HG03432 (cell line): ENCODE results near the gene COCH.

Experiments
- ATAC-seq: cut with Tn5 transposase; IDR thresholded peaks from one replicate; pipeline ENCODE4 v1.9.1; 2021; ENCODE audit warnings: mild to moderate bottlenecking, moderate library complexity; ENCODE audit not compliant: unreplicated experiment

Gene COCH

GRCh38 chr14:30874120-30874998 lies at the start of gene COCH:
TSS of gene COCH (plus strand) at chr14:30874559. CDS start at chr14:30874939, 380 bp downstream.
- peak; percentile 82 for ATAC-seq

- ATAC-seq: no peak
Measured at GRCh38 chr14:30826070-30826469, 48.3 kb upstream of the COCH start.

GRCh38 chr14:30829853-30830252 lies 44.5 kb upstream of the COCH start:
- ATAC-seq: no peak

- ATAC-seq: no peak
Measured at GRCh38 chr14:30834353-30834752, 40.0 kb upstream of the COCH start.

- ATAC-seq: no peak
Measured at GRCh38 chr14:30838351-30838750, 36.0 kb upstream of the COCH start.

GRCh38 chr14:30840086-30840779 lies 34.1 kb upstream of the COCH start:
- ATAC-seq: no peak

GRCh38 chr14:30842431-30842830 lies 31.9 kb upstream of the COCH start:
- ATAC-seq: no peak

- no peak for ATAC-seq
Measured at GRCh38 chr14:30848449-30849240, 25.7 kb upstream of the COCH start.

- peak; percentile 94 for ATAC-seq
Measured at GRCh38 chr14:30849354-30849753, 25.0 kb upstream of the COCH start.

- no peak for ATAC-seq
Measured at GRCh38 chr14:30849983-30850382, 24.4 kb upstream of the COCH start.

GRCh38 chr14:30853946-30854345 lies 20.4 kb upstream of the COCH start:
- ATAC-seq: no peak

- peak; percentile 49 for ATAC-seq
Measured at GRCh38 chr14:30854492-30854891, 19.9 kb upstream of the COCH start.

GRCh38 chr14:30855345-30856037 lies 18.9 kb upstream of the COCH start:
- peak; percentile 73 for ATAC-seq

- ATAC-seq: no peak
Measured at GRCh38 chr14:30861200-30861599, 13.2 kb upstream of the COCH start.

GRCh38 chr14:30864934-30865333 lies 9.4 kb upstream of the COCH start:
- no peak for ATAC-seq

GRCh38 chr14:30868736-30869135 lies 5.6 kb upstream of the COCH start:
- ATAC-seq: no peak

GRCh38 chr14:30869551-30870155 lies 4.7 kb upstream of the COCH start:
- no peak for ATAC-seq

GRCh38 chr14:30872602-30873001 lies 1.8 kb upstream of the COCH start:
- ATAC-seq: no peak

GRCh38 chr14:30873308-30874119 lies 845 bp upstream of the COCH start:
- no peak for ATAC-seq
